NB4 (cell line): ENCODE data around the gene PHLDA2.

Experiments used
- POLR2A ChIP-seq: IDR thresholded peaks from 2 replicates; pipeline ENCODE4 v1.6.1; 2011; ENCODE audit warnings: mild to moderate bottlenecking; ENCODE audit not compliant: insufficient read length; ENCODE audit errors: extremely low read depth
- TF ChIP-seq, protein P1 (sequence below): IDR thresholded peaks from one replicate; pipeline ENCODE4 v1.5.1; 2012; ENCODE audit warnings: low read depth, low read length

DNA sequence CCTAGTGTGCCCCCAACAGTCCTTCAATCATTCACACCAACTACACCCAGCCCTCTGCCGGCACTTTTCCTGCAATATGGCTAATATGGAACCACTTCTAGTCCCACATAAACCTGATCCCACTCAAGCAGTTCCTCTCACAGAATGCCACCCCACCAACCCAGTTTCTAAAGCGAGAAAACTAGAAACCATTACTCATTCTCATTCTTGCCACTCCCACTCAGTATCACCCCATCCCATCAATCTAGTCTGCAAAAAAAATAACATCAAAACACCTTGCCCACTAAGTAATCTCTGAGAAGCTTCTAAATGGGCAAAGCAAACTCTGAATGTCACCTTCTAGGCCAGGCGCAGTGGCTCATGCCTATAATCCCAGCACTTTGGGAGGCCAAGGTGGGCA, 45.1 kb upstream of the PHLDA2 start:
- TF ChIP-seq POLR2A: no peak
- TF ChIP-seq, protein P1, sequence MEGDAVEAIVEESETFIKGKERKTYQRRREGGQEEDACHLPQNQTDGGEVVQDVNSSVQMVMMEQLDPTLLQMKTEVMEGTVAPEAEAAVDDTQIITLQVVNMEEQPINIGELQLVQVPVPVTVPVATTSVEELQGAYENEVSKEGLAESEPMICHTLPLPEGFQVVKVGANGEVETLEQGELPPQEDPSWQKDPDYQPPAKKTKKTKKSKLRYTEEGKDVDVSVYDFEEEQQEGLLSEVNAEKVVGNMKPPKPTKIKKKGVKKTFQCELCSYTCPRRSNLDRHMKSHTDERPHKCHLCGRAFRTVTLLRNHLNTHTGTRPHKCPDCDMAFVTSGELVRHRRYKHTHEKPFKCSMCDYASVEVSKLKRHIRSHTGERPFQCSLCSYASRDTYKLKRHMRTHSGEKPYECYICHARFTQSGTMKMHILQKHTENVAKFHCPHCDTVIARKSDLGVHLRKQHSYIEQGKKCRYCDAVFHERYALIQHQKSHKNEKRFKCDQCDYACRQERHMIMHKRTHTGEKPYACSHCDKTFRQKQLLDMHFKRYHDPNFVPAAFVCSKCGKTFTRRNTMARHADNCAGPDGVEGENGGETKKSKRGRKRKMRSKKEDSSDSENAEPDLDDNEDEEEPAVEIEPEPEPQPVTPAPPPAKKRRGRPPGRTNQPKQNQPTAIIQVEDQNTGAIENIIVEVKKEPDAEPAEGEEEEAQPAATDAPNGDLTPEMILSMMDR: no peak
